K562 (cell line): ENCODE measurements around the gene CREBL2. TPM values are rescaled to one million over a fixed set of nuclear protein-coding genes. Genes with fewer than 3 reads are reported as not detected.

Experiments
- CCNT2 ChIP-seq: IDR thresholded peaks from 2 replicates; pipeline ENCODE4 v1.6.1; 2011; ENCODE audit warnings: borderline replicate concordance, low read depth, mild to moderate bottlenecking, moderate library complexity, mixed read lengths, low read length; ENCODE audit not compliant: insufficient read length; ENCODE audit errors: extremely low read depth
- CGGBP1 ChIP-seq: fragments of 250-450 bp; sonication (Bioruptor Pico); IDR thresholded peaks from 2 replicates; pipeline ENCODE4 v1.9.0; 2021; ENCODE audit warnings: mild to moderate bottlenecking
- E2F4 ChIP-seq: sonication (generic); formaldehyde crosslinking; IDR thresholded peaks from 2 replicates; pipeline ENCODE4 v1.8.0; 2022; ENCODE audit warnings: mild to moderate bottlenecking, low read depth, missing genetic modification reagents
- ETS1 ChIP-seq: conservative IDR thresholded peaks from 2 replicates; pipeline ENCODE4 v1.6.1; 2011; ENCODE audit warnings: low read depth, mild to moderate bottlenecking, low read length; ENCODE audit not compliant: control insufficient read depth
- ETV1 ChIP-seq: fragments of 450-650 bp; conservative IDR thresholded peaks from 2 replicates; pipeline ENCODE4 v1.6.1; 2016; ENCODE audit warnings: missing genetic modification characterization, control low read depth, low read depth, missing compliant biosample characterization
- FOXP1 ChIP-seq: sonication (generic); formaldehyde crosslinking; IDR thresholded peaks from 2 replicates; pipeline ENCODE4 v1.8.0; 2022; ENCODE audit warnings: mild to moderate bottlenecking, missing genetic modification reagents
- GTF2A2 ChIP-seq: IDR thresholded peaks from 2 replicates; pipeline ENCODE4 v1.6.1; 2016; ENCODE audit warnings: mild to moderate bottlenecking, missing genetic modification characterization, missing compliant biosample characterization
- MXD1 ChIP-seq: fragments of 250-450 bp; sonication (Bioruptor Pico); IDR thresholded peaks from 2 replicates; pipeline ENCODE4 v1.8.0; 2021; ENCODE audit warnings: borderline replicate concordance, mild to moderate bottlenecking, moderate library complexity; ENCODE audit not compliant: poor library complexity, severe bottlenecking
- NFIC ChIP-seq: fragments of 450-650 bp; IDR thresholded peaks from 2 replicates; pipeline ENCODE4 v1.6.1; 2017; ENCODE audit warnings: mild to moderate bottlenecking, inconsistent platforms
- POLR2A ChIP-seq: fragments of 450-650 bp; conservative IDR thresholded peaks from 2 replicates; pipeline ENCODE4 v1.6.1; 2016
- POU5F1 ChIP-seq: fragments of 150-350 bp; IDR thresholded peaks from 2 replicates; pipeline ENCODE4 v1.6.1; 2014; ENCODE audit warnings: borderline replicate concordance, low read length, low read depth, mild to moderate bottlenecking; ENCODE audit not compliant: partially characterized antibody
- RAD21 ChIP-seq, 2 experiments: fragments of 250-450 bp in 1 of 2; fragments of 450-650 bp in 1 of 2; sonication (Bioruptor Pico) in 1 of 2; formaldehyde crosslinking in 1 of 2; IDR thresholded peaks in 1 of 2; conservative IDR thresholded peaks in 1 of 2; 2 replicates each; pipeline versions ENCODE4 v1.4.0 to v1.8.0; 2020 to 2022; ENCODE audit warnings: mild to moderate bottlenecking in 2 of 2, moderate library complexity in 1 of 2
- RB1 ChIP-seq: fragments of 450-650 bp; IDR thresholded peaks from 2 replicates; pipeline ENCODE4 v1.6.1; 2017; ENCODE audit warnings: low read depth, mild to moderate bottlenecking
- RBBP5 ChIP-seq: fragments of 200-600 bp; sonication (generic); IDR thresholded peaks from 2 replicates; pipeline ENCODE4 v1.6.1; 2012; ENCODE audit warnings: borderline replicate concordance, mild to moderate bottlenecking, low read length, control low read depth, inconsistent platforms; ENCODE audit not compliant: insufficient read depth, poor library complexity, severe bottlenecking
- SRSF9 ChIP-seq: fragments of 200-400 bp; formaldehyde crosslinking; IDR thresholded peaks from 2 replicates; pipeline ENCODE4 v1.6.1; 2017; ENCODE audit warnings: low read depth, low read length, borderline replicate concordance
- STAT5A ChIP-seq: IDR thresholded peaks from 2 replicates; pipeline ENCODE4 v1.6.1; 2012; ENCODE audit warnings: low read length, inconsistent platforms, borderline replicate concordance
- ZKSCAN1 ChIP-seq: fragments of 150-350 bp; IDR thresholded peaks from 2 replicates; pipeline ENCODE4 v1.6.1; 2016; ENCODE audit warnings: low read depth, low read length
- ZNF277 ChIP-seq: fragments of 250-450 bp; sonication (Bioruptor Pico); IDR thresholded peaks from 2 replicates; pipeline ENCODE4 v1.8.0; 2022; ENCODE audit warnings: inconsistent platforms, mild to moderate bottlenecking, moderate library complexity, borderline replicate concordance
- ZNF444 ChIP-seq: fragments of 250-450 bp; sonication (Bioruptor Pico); IDR thresholded peaks from 2 replicates; pipeline ENCODE4 v1.4.0; 2020; ENCODE audit warnings: mild to moderate bottlenecking, moderate library complexity
- ZNF655 ChIP-seq: fragments of 250-450 bp; sonication (Bioruptor Pico); IDR thresholded peaks from 2 replicates; pipeline ENCODE4 v1.5.0; 2021
- ZNF766 ChIP-seq: fragments of 200-800 bp; sonication (Bioruptor generic); conservative IDR thresholded peaks from 2 replicates; pipeline ENCODE4 v1.6.1; 2016; ENCODE audit warnings: missing genetic modification characterization, missing compliant biosample characterization
- polyA plus RNA-seq, 8 experiments: library from polyadenylated mRNA; depleted of rRNA in 4 of 8; stranded (reverse) in 5 of 8; unstranded in 3 of 8; fragments of >200 nt; fragmentation: Nextera tagmentation in 2 of 8; fragmentation: Illumina TruSeq in 1 of 8; extraction: Ambion mirVana in 2 of 8; extraction: Trizol in 1 of 8; gene quantifications; 2 replicates each; pipeline versions ENCODE4 v1.2.1 to v1.2.3, GENCODE V29; 2011 to 2014; ENCODE audit warnings: inconsistent platforms in 1 of 8, missing spikeins in 1 of 8
- total RNA-seq, 7 experiments: library from RNA; depleted of rRNA in 6 of 7; stranded (reverse); fragments of >200 nt in 6 of 7; fragmentation: Illumina TruSeq in 2 of 7; extraction: Trizol in 2 of 7; gene quantifications; 2 replicates each; pipeline versions ENCODE4 v1.2.1 to v1.2.3, GENCODE V29; 2011 to 2021; ENCODE audit warnings: low replicate concordance in 1 of 7

The CREBL2 gene
- total and polyA plus RNA-seq, 9 of the 15 experiments (the other 6 are each of a cell fraction or from before 2014, with no cell fraction given): 1.7 to 7.3 (median 5.2) TPM

- peak; percentile 59 for TF ChIP-seq CCNT2
- TF ChIP-seq RAD21 (CRISPR knock-in tag; conservative IDR thresholded peaks at IDR 0.05 in 1 of 2, IDR thresholded peaks at IDR 0.05 in 1 of 2): no peak
- peak; percentile 60 for TF ChIP-seq RBBP5
- peak; percentile 75 for TF ChIP-seq POLR2A
- no peak for TF ChIP-seq ZNF444 (CRISPR knock-in tag)
- no peak for TF ChIP-seq ZNF277 (CRISPR knock-in tag)
- TF ChIP-seq ZNF766 (CRISPR knock-in tag): peak; percentile 66; the same call in 1 of the 2 replicates
- TF ChIP-seq ZKSCAN1: 0 out of 2 replicates have a peak, but pooled peaks have one; percentile 42
- TF ChIP-seq ETS1: no peak
- TF ChIP-seq ETV1 (tag): 0 out of 2 replicates have a peak, but pooled peaks have one; percentile 6
- peak; percentile 85; the same call in 1 of the 2 replicates for TF ChIP-seq FOXP1
- TF ChIP-seq NFIC: peak; percentile 42
- TF ChIP-seq ZNF655: no peak
- no peak for TF ChIP-seq GTF2A2 (tag)
- TF ChIP-seq POU5F1: peak; percentile 86
- no peak for TF ChIP-seq E2F4 (CRISPR knock-in tag)
- TF ChIP-seq SRSF9: no peak
- peak; percentile 13; the same call in 1 of the 2 replicates for TF ChIP-seq STAT5A
- no peak for TF ChIP-seq CGGBP1 (CRISPR knock-in tag)
- TF ChIP-seq RB1: peak; percentile 48; the same call in 1 of the 2 replicates
- TF ChIP-seq MXD1 (CRISPR knock-in tag): no peak
Observed at GRCh38 chr12:12611512-12612306, at the start of gene CREBL2 (continued).
